CD4-positive, alpha-beta T cell (primary cell): Measurements from ENCODE around the gene PCSK1. TPM values are rescaled to one million over a fixed set of nuclear protein-coding genes. Genes with fewer than 3 reads are reported as not detected.

Experiments used
- ATAC-seq: fragments of 200-7000 bp; cut with Tn5 transposase; one replicate; pipeline ENCODE4 v1.10.0; 2022; ENCODE audit warnings: mild to moderate bottlenecking; ENCODE audit not compliant: poor library complexity
- CTCF ChIA-PET: fragments of 350-600 bp; sonication (Branson Sonifier 250); formaldehyde crosslinking; loops from one replicate; lab custom pipeline; 2021; ENCODE audit warnings: antibody characterized with exemption, inconsistent platforms; lab: Charles Lee
- POLR2A ChIA-PET: fragments of 350-600 bp; sonication (Branson Sonifier 250); formaldehyde crosslinking; loops from one replicate; lab custom pipeline; 2021; ENCODE audit warnings: antibody characterized with exemption, inconsistent platforms; lab: Charles Lee
- DNase-seq, 14 experiments: peaks; one replicate each; pipeline ENCODE4 v3.0.0-alpha.2; 2013 to 2020; ENCODE audit warnings: mixed read lengths in 2 of 14
- H3K27ac ChIP-seq, 2 donors: one replicate each; pipeline versions ENCODE4 v1.5.1 to v1.7.0; 2013; ENCODE audit warnings: low read length in 2 of 2, low read depth in 1 of 2, mild to moderate bottlenecking in 1 of 2
- H3K27me3 ChIP-seq, 2 experiments: 1 replicate in 1 of 2; 2 replicates in 1 of 2; pipeline versions ENCODE4 v1.6.1 to v1.7.0; 2013; ENCODE audit warnings: low read length in 2 of 2, control low read depth in 1 of 2, mild to moderate bottlenecking in 1 of 2, moderate library complexity in 1 of 2; ENCODE audit not compliant: insufficient read depth in 2 of 2, control insufficient read depth in 1 of 2
- H3K36me3 ChIP-seq: one replicate; pipeline ENCODE4 v1.6.1; 2013; ENCODE audit warnings: low read length, control low read depth; ENCODE audit not compliant: insufficient read depth
- H3K4me1 ChIP-seq: one replicate; pipeline ENCODE4 v1.6.1; 2013; ENCODE audit warnings: low read length, control low read depth; ENCODE audit not compliant: insufficient read depth
- H3K4me3 ChIP-seq: one replicate; pipeline ENCODE4 v1.5.1; 2013; ENCODE audit warnings: mild to moderate bottlenecking, low read length, moderate library complexity
- H3K9me3 ChIP-seq, 2 experiments: 1 replicate in 1 of 2; 2 replicates in 1 of 2; pipeline versions ENCODE4 v1.6.1 to v1.7.0; 2013; ENCODE audit warnings: low read length in 2 of 2, mild to moderate bottlenecking in 2 of 2, control low read depth in 1 of 2, moderate library complexity in 1 of 2; ENCODE audit not compliant: control insufficient read depth in 1 of 2, insufficient read depth in 1 of 2
- H3K27ac Mint-ChIP-seq: one replicate; pipeline ENCODE4 v1.8.0; 2020; ENCODE audit warnings: mixed read lengths
- H3K27me3 Mint-ChIP-seq: one replicate; pipeline ENCODE4 v1.8.0; 2021; ENCODE audit warnings: mixed read lengths
- H3K36me3 Mint-ChIP-seq: one replicate; pipeline ENCODE4 v1.8.0; 2021; ENCODE audit warnings: low read depth, mixed read lengths
- H3K4me1 Mint-ChIP-seq: one replicate; pipeline ENCODE4 v1.8.0; 2021; ENCODE audit warnings: low read depth, mixed read lengths
- H3K4me3 Mint-ChIP-seq: one replicate; pipeline ENCODE4 v1.8.0; 2020; ENCODE audit warnings: mild to moderate bottlenecking, mixed read lengths
- H3K9me3 Mint-ChIP-seq: one replicate; pipeline ENCODE4 v1.8.0; 2020; ENCODE audit warnings: mixed read lengths
- intact Hi-C, 2 experiments: fragments of 100-400 bp; cut with DNase I in 1 of 2; cut with micrococcal nuclease in 1 of 2; formaldehyde crosslinking; loops; one replicate each; pipeline versions ENCODE4 v1.15.1 to v1.9.0; 2023 to 2025; cut with DNase I, micrococcal nuclease
- total RNA-seq, 174 experiments: library from RNA in 2 of 174; stranded (reverse) in 2 of 174; gene quantifications; one replicate each; pipeline ENCODE4 v1.2.3 and lab custom pipeline; 2021 to 2026
- TF ChIP-seq, protein P1 (sequence below): fragments of 200-600 bp; IDR thresholded peaks from one replicate; pipeline ENCODE4 v1.8.0; 2022; ENCODE audit warnings: antibody characterized with exemption, mild to moderate bottlenecking

PCSK1 gene
- total RNA-seq, 2 experiments from 2014 or later = not detected

DNA sequence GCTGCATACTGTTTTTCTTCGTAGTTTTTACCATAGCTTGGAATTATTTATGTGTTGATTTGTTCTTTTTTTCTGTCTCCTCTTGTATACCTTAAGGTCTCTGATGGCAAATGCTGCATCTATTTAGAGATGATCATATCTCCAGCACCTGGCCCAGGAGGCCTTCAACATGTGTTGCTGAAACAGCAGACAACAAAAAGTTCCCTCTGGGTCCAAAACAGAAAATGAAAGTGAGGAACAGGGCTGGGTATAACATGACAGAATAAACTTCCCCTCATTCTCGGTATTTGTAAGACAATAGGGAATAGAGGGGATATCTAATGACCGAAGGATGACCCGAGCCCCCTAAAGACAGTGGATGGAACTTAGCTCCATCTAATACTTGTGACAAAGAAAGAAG is 22.7 kb upstream of the PCSK1 start:
- no peaks in the 10 kb centered on the region for H3K9me3 ChIP-seq
- Mint-ChIP-seq H3K27me3 (peaks cover under 1% of the 10 kb centered on the region), H3K4me1 (no peaks in the 10 kb centered on the region), H3K4me3 (no peak overlapping the region), H3K9me3 (no peaks in the 10 kb centered on the region), H3K27ac (no peak overlapping the region), H3K36me3 (no peaks in the 10 kb centered on the region)
- H3K4me1 ChIP-seq = no peaks in the 10 kb centered on the region
- H3K27me3 ChIP-seq = no peaks in the 10 kb centered on the region
- no peak overlapping the region for H3K4me3 ChIP-seq
- no peaks in the 10 kb centered on the region for H3K36me3 ChIP-seq
- ChIA-PET POLR2A (no interaction called here), CTCF (no interaction called here)
- DNase-seq (no peak), ATAC-seq (no peak)
- TF ChIP-seq, protein P1, sequence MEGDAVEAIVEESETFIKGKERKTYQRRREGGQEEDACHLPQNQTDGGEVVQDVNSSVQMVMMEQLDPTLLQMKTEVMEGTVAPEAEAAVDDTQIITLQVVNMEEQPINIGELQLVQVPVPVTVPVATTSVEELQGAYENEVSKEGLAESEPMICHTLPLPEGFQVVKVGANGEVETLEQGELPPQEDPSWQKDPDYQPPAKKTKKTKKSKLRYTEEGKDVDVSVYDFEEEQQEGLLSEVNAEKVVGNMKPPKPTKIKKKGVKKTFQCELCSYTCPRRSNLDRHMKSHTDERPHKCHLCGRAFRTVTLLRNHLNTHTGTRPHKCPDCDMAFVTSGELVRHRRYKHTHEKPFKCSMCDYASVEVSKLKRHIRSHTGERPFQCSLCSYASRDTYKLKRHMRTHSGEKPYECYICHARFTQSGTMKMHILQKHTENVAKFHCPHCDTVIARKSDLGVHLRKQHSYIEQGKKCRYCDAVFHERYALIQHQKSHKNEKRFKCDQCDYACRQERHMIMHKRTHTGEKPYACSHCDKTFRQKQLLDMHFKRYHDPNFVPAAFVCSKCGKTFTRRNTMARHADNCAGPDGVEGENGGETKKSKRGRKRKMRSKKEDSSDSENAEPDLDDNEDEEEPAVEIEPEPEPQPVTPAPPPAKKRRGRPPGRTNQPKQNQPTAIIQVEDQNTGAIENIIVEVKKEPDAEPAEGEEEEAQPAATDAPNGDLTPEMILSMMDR = no peak
- no peak overlapping the region for H3K27ac ChIP-seq
- intact Hi-C loops = no loop called here

DNA sequence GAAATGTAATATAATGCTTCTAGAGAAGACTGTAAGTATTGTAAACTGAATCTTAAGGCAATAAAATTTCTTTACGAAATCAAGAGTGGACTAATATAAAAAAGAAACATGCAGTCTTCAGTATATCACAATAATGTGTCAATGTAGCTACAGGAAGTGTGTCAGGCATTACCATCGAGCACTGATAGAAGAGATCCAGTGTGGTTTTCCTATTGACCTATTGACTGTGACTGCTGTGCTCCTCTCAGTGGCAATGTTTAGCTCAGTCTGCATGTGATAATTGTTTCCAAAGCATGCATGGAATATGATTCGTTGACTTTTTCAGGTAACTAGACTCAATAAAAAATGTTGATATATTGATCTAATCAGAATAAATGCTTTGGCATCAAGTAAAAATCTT is 20.3 kb upstream of the PCSK1 start:
- intact Hi-C loops = no loop called here
- Mint-ChIP-seq H3K27me3 (peaks cover 9% of the 10 kb centered on the region), H3K27ac (no peak overlapping the region), H3K4me1 (no peaks in the 10 kb centered on the region), H3K36me3 (no peaks in the 10 kb centered on the region), H3K9me3 (no peaks in the 10 kb centered on the region), H3K4me3 (no peak overlapping the region)
- DNase-seq (no peak), ATAC-seq (no peak)
- TF ChIP-seq, protein P1 = no peak
- H3K27ac ChIP-seq = no peak overlapping the region
- peaks cover 0 to 3% of the 10 kb centered on the region in 2 experiments for H3K27me3 ChIP-seq
- H3K36me3 ChIP-seq = no peaks in the 10 kb centered on the region
- no peaks in the 10 kb centered on the region for H3K4me1 ChIP-seq
- ChIA-PET POLR2A (no interaction called here), CTCF (no interaction called here)
- no peaks in the 10 kb centered on the region for H3K9me3 ChIP-seq
- no peak overlapping the region for H3K4me3 ChIP-seq

GRCh38 chr5:96447949-96448348 is 14.9 kb upstream of the PCSK1 start:
- ChIA-PET CTCF (interaction anchor here (0.9 to 1.0 kb wide), 2 partner anchors 10 to 154 kb away, joined by 3 read pairs; no protein-coding TSS in a partner anchor), POLR2A (no interaction called here)
- H3K4me3 Mint-ChIP-seq = no peak overlapping the region
- Histone ChIP-seq H3K9me3 (no peaks in the 10 kb centered on the region), H3K36me3 (no peaks in the 10 kb centered on the region), H3K4me1 (no peaks in the 10 kb centered on the region), H3K4me3 (no peak overlapping the region), H3K27me3 (peaks cover 19 to 23% of the 10 kb centered on the region in 2 experiments), H3K27ac (no peak overlapping the region)
- no peaks in the 10 kb centered on the region for H3K4me1 Mint-ChIP-seq
- intact Hi-C loops = no loop called here
- no peak for DNase-seq
- no peak overlapping the region for H3K27ac Mint-ChIP-seq
- peaks cover 39% of the 10 kb centered on the region for H3K27me3 Mint-ChIP-seq
- H3K9me3 Mint-ChIP-seq = no peaks in the 10 kb centered on the region
- no peak for ATAC-seq
- TF ChIP-seq, protein P1 = no peak
- H3K36me3 Mint-ChIP-seq = no peaks in the 10 kb centered on the region
